ENCODE results near the gene C2orf72.

DNA sequence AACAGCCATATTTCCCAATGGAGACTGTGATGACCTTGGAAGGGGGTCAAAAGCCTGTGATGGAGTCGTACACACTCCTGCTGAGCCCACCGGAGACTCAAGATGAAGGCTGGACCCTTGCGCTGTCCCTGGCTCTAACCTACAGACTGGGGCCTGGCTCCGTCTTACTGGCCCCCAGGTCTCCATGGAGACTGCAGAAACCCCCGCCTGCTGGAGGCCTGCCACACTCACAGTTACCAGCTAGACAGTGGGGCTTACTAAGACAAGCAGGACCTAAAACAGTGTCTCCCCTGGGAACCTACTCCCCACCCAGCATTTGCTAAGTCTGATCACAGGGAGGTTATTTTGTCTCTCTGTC lies 9.6 kb downstream of the C2orf72 start:
- TF ChIP-seq CTCF (IDR thresholded peaks at IDR 0.05) (no peak), POLR2AphosphoS5 (IDR thresholded peaks at IDR 0.05) (no peak)

Data from esophagus muscularis mucosa (tissue), 3 donors.